ENCODE data around the gene TMEM163. TPM values are rescaled to one million over a fixed set of nuclear protein-coding genes. Genes with fewer than 3 reads are reported as not detected.
A peak's percentile ranks its signal among the peaks of the same experiment; 100 is the strongest.
"Not testable (repeated sequence)": the region's sequence is repeated elsewhere in the genome, so short reads cannot be mapped to it uniquely, and the experiment has no call there.

TMEM163 gene
- total RNA-seq, 1 donor from 2014 or later = 1.0 TPM

- Mint-ChIP-seq H3K27me3 (ENCODE audit: low read depth) (peaks cover 10% of the 10 kb centered on the region), H3K4me1 (no peaks in the 10 kb centered on the region), H3K4me3 (no peak overlapping the region), H3K36me3 (ENCODE audit: low read depth) (no peaks in the 10 kb centered on the region), H3K9me3 (no peaks in the 10 kb centered on the region), H3K27ac (ENCODE audit: unreplicated experiment) (no peak overlapping the region)
- DNase-seq (ENCODE audit: low read depth, low spot score) = no peak
- no peak for TF ChIP-seq CTCF (conservative IDR thresholded peaks at IDR 0.05)
These were observed 55.0 kb downstream of the TMEM163 start for GRCh38 chr2:134663451-134664450.

- H3K4me1 Mint-ChIP-seq = no peaks in the 10 kb centered on the region
- H3K4me3 Mint-ChIP-seq = no peak overlapping the region
- no peaks in the 10 kb centered on the region for H3K36me3 Mint-ChIP-seq (ENCODE audit: low read depth)
These were observed 56.0 kb downstream of the TMEM163 start for GRCh38 chr2:134662751-134663150.

GRCh38 chr2:134660626-134661402, 58.0 kb downstream of the TMEM163 start:
- Mint-ChIP-seq H3K9me3 (no peaks in the 10 kb centered on the region), H3K27me3 (ENCODE audit: low read depth) (peaks cover 5% of the 10 kb centered on the region), H3K4me3 (no peak overlapping the region), H3K4me1 (peaks cover 6% of the 10 kb centered on the region), H3K36me3 (ENCODE audit: low read depth) (no peaks in the 10 kb centered on the region), H3K27ac (ENCODE audit: unreplicated experiment) (no peak overlapping the region)
- DNase-seq (ENCODE audit: low read depth, low spot score) = no peak
- TF ChIP-seq CTCF (conservative IDR thresholded peaks at IDR 0.05) = no peak

More at GRCh38 chr2:134662751-134663150, 56.0 kb downstream of the TMEM163 start:
- Mint-ChIP-seq H3K27ac (ENCODE audit: unreplicated experiment) (no peak overlapping the region), H3K27me3 (ENCODE audit: low read depth) (peaks cover 10% of the 10 kb centered on the region), H3K9me3 (no peaks in the 10 kb centered on the region)
- DNase-seq (ENCODE audit: low read depth, low spot score) = no peak
- no peak for TF ChIP-seq CTCF (conservative IDR thresholded peaks at IDR 0.05)

GRCh38 chr2:134659724-134660123, 59.1 kb downstream of the TMEM163 start:
- Mint-ChIP-seq H3K4me3 (no peak overlapping the region), H3K4me1 (peaks cover 6% of the 10 kb centered on the region), H3K27ac (ENCODE audit: unreplicated experiment) (peak overlapping the region; percentile 24), H3K9me3 (no peaks in the 10 kb centered on the region), H3K36me3 (ENCODE audit: low read depth) (no peaks in the 10 kb centered on the region), H3K27me3 (ENCODE audit: low read depth) (peaks cover 5% of the 10 kb centered on the region)
- DNase-seq (ENCODE audit: low read depth, low spot score) = no peak
- TF ChIP-seq CTCF (conservative IDR thresholded peaks at IDR 0.05) = no peak

GRCh38 chr2:134657650-134658250, 61.0 kb downstream of the TMEM163 start:
- peak; percentile 56 for TF ChIP-seq CTCF (conservative IDR thresholded peaks at IDR 0.05)
- DNase-seq (ENCODE audit: low read depth, low spot score) = no peak
- H3K9me3 Mint-ChIP-seq = no peaks in the 10 kb centered on the region
- H3K4me1 Mint-ChIP-seq = peaks cover 6% of the 10 kb centered on the region
- H3K4me3 Mint-ChIP-seq = no peak overlapping the region
- no peak overlapping the region for H3K27ac Mint-ChIP-seq (ENCODE audit: unreplicated experiment)
- H3K36me3 Mint-ChIP-seq (ENCODE audit: low read depth) = no peaks in the 10 kb centered on the region
- peaks cover 3% of the 10 kb centered on the region for H3K27me3 Mint-ChIP-seq (ENCODE audit: low read depth)

GRCh38 chr2:134656391-134656790, 62.4 kb downstream of the TMEM163 start:
- H3K27ac Mint-ChIP-seq (ENCODE audit: unreplicated experiment); H3K4me3 Mint-ChIP-seq; DNase-seq (ENCODE audit: low read depth, low spot score): not testable (repeated sequence)

More at GRCh38 chr2:134656391-134656790, 62.4 kb downstream of the TMEM163 start:
- not testable (repeated sequence) for H3K9me3 Mint-ChIP-seq; H3K27me3 Mint-ChIP-seq (ENCODE audit: low read depth); H3K4me1 Mint-ChIP-seq; H3K36me3 Mint-ChIP-seq (ENCODE audit: low read depth)
